CD4-positive, alpha-beta T cell treated with Interleukin-15 for 1 hour (primary cell): ENCODE results near the gene FBXO21.
"Not testable (repeated sequence)": the region's sequence is repeated elsewhere in the genome, so short reads cannot be mapped to it uniquely, and the experiment has no call there.

Experiments used
- DNase-seq: peaks from one replicate; pipeline ENCODE4 v3.0.0-alpha.2; 2020

The FBXO21 gene

DNA sequence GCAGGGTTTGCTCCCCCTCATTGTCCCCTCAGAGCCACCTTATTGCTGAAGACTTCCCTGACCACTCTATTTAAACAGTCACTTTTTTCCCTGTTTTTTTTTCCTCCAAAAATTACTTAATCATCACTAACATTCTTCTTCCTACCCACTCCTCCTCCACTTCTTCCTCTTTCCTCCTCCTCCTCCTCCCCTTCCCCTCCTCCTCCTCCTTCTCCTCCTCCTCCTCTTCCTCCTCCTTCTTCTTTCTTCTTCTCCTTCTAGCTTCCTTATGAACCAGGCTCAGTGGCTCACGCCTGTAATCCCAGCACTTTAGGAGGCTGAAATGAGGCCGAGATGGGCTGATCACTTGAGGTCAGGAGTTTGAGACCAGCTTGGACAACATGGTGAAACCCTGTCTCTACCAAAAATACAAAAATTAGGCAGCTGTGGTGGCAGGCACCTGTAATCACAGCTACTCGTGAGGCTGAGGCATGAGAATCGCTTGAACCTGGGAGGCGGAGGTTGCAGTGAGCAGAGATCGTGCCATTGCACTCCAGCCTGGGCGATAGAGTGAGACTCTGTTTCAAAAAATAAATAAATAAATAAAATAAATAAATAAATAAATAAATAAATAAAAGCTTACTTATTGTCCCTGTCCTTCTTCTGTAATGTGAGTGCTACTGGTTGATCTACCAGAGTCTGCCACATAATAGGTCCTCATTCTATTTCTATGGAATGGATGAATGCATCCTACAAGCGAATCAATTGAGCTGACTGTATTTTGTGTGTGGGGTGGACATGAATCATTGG is 9.9 kb upstream of the FBXO21 start:
- not testable (repeated sequence) for DNase-seq

DNA sequence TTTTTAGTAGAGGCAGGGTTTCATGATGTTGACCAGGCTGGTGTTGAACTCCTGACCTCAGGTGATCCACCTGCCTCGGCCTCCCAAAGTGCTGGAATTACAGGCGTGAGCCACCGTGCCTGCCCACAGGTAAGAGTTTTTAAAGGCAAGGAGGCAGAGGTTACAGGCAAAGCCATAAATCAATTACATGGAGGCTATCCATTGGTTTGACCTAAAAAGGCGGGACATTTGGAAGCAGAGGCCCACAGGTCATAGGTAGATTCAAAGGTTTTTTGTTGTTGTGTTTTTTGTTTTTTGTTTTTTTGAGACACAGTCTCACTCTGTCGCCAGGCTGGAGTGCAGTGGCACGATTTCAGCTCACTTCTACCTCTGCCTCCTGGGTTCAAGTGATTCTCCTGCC is 6.1 kb upstream of the FBXO21 start:
- not testable (repeated sequence) for DNase-seq

DNA sequence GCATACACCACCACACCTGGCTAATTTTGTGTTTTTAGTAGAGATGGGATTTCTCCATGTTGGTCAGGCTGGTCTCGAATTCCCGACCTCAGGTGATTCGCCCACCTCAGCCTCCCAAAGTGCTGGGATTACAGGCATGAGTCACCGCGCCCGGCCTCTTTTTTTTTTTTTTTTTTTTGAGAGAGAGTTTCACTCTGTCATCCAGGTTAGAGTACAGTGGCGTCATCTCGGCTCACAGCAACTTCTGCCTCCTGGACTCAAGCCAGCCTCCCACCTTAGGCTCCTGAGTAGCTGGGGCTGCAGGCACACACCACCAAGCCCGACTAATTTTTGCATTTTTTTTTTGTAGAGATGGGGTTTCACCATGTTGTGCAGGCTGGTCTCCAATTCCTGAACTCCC is 4.8 kb upstream of the FBXO21 start:
- not testable (repeated sequence) for DNase-seq

DNA sequence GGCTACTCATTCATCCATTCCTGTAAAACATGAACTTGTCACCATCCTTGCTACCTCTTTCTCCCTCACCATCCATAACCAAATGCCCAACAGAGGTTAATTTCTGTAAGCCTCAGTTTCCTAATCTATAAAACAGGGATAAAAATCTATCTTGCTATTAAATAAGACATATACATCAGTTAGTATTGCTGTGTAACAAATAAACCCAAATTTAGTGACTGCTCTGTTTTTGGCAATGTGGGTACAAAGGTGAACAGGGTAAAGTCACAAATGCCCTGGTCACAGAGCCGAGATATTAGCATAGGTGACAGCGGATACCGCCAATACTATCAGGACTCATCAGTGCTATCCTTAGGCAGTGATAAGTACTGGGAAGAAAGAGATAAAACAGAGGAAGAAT is 3.6 kb upstream of the FBXO21 start:
- DNase-seq: no peak

DNA sequence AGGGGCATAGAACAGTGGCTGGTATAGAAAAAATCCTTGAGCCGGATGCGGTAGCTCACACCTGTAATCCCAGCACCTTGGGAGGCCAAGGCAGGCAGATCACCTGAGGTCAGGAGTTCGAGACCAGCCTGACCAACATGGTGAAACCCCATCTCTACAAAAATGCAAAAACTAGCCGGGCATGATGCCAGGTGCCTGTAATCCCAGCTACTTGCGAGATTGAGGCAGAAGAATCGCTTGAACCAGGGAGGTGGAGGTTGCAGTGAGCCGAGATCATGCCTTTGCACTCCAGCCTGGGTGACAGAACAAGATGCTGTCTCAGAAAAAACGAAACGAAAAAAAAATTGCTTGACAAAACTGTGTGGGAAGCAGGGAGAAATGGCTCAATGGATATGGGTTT is 2.3 kb upstream of the FBXO21 start:
- DNase-seq: not testable (repeated sequence)

DNA sequence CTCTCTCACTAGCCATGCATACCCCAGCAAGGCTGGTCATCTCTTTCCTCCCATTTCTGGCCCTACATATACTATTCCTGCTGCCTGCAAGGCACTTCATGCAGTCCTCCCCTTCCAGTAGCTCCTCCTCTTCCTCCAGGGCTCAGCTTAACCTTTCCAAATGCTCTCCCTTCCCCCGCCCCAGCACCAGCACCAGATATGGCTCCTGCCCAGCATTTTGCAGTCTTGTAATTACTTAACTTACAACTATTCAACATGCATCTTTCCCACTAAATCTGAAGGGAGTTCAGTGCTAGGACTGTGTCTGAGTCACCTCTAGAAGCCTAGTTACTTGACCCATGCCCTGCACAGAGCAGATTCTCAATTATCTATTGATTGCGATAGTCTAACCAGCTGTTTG is 1.8 kb upstream of the FBXO21 start:
- no peak for DNase-seq

DNA sequence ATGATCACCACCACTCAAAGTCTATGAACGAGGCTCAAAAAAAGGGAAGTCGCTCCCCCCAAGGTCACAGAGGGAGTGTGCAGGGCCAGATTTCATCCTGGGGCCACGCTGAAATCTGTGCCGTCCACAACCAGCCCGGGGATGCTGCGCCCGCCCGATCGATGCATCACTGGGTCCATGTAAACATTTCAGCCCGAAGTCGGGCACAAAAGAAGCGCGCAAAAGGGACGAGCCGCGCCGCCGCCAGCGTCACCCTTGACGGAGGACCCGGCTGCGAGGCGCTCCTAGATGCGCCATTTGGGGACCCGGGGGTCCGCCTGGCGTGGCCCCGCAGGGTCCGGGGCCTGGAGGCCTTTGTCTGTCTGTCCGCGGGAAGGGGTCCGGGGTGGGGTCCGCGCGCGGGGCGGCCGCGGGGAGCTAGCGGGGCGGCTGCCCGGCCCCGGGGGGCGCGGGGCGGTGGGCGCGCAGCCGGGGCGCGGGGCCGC is 503 bp downstream of the FBXO21 start:
- DNase-seq: peak; percentile 18

DNA sequence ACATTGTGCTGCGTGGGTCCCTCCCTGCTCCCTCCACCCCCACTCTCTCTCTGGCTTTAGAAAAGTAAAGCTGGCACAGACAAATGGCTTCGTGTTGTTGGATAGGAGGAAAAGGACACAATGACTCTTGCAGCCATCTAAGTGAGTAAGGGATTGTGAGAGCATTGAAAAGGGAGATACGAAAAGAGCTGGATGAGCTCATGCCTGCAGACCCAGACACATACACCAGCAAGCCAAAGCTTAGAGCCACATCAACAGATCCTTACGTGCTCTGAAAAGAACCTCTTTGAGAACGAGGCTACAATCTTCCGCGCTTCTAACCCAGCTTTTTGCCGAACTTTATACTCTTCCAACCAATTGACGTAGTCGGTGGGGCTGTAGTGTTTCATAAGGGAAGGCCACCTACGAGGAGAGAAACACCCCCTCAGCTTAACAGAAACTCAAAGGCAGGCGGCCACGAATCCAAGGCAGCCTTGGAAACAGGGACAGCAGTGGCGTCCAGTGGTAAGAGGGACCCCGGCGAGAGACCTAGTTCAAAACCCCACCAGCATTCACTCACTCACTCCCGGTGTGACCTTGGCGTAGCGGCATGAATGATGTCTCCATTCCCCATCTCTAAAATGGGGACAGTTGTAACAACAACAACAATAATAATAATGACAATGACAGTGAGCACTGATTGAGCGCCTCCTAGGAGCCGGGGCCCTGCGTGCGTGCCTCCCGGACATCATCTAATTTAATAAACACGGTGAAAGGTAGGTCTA is 1.1 kb downstream of the FBXO21 start:
- DNase-seq: no peak

DNA sequence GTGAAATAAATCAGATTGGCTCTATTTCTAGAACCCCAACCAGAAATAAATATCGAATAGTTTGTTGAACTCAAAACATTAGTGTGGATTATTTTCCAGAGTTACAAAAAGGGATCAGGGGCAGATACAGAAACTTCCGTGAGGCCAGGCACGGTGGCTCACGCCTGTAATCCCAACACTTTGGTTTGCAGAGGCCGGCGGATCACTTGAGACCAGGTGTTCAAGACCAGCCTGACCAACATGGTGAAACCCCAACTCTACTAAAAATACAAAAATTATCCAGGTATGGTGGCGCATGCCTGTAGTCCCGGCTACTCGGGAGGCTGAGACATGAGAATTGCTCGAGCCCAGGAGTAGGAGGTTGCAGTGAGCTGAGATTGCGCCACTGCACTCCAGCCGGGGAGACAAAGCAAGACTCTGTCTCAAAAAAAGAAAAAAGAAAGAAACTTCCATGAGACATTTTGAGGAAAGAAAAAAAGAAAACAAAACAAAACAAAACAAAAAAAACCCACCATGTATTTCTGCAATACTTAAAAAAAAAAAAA is 2.1 kb downstream of the FBXO21 start:
- DNase-seq: no peak

DNA sequence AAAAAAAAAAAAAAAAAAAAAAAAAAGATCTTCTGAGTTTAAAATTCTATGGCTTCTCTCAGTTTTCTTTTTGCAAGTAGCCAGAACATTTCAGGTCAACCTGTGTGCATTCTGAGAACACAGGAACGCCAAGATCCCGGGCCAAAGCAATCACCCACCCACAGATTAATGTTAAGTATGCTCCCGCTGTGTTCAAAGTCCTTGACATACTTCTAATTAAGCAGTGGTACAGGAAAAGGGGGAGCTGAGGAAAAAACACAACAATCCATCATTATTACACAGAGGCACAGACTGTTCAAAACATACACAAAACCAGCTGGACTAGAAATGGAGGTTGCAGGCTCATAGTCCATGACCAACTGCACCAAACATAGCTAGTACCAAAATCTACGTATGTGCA is 2.8 kb downstream of the FBXO21 start:
- DNase-seq: no peak

DNA sequence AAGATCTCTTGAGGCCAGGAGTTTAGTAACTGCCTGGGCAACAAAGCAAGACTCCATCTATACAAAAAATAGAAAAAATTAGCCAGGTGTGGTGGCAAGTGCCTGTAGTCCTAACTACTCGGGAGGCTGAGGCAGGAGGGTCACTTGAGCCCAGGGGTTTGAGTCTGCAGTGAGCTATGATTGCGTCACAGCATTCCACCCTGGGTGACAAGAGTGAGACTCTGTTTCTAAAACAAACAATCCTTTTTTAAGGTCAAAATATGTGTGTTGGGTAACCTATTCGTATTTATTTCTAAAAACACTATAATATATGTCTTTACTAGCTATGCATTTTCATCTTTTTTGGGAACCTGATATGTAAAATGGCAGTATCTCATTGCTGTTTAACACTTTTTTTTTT is 7.4 kb downstream of the FBXO21 start:
- DNase-seq: no peak

DNA sequence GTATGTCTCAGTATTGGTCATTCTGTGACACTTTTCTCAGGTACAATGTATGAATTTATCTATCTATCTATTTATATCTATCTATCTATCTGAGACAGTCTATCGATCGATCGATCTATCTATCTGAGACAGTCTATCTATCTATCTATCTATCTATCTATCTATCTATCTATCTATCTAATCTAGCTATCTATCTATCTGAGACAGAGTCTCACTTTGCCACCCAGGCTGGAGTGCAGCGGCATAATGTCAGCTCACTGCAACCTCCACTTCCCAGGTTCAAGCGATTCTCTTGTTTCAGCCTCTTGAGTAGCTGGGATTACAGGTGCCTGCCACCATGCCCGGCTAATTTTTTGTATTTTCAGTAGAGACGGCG is 8.8 kb downstream of the FBXO21 start:
- DNase-seq: not testable (repeated sequence)

DNA sequence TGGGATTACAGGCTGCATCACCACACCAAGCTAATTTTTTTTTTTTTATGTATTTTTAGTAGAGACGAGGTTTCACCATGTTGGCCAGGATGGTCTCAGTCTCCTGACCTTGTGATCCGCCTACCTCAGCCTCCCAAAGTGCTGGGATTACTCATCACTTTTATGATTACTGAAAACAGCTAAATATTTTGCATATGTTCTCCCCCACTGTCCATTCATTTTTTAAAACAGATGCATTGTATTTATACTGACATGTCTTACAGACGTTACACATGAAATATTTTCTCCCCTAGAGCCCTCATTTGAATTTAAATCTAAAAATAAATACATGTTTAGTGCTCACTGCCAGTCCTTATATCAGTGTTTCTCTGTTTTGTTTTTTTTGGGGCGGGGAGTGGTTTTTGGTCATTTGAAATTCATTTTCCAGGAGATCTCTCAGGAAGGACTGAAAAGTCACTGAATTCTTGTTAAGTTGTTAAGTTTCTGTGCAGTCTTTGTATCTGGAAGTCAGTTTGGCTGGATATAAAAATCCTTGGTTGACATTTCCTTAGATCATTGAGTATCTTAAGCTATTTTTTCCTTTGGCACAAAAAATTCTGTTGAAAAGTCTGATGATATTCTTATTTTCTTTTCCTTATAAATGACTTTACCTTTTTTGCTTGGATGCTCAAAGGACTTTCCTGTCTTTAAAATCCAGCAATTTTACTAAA is 9.4 kb downstream of the FBXO21 start:
- no peak for DNase-seq

DNA sequence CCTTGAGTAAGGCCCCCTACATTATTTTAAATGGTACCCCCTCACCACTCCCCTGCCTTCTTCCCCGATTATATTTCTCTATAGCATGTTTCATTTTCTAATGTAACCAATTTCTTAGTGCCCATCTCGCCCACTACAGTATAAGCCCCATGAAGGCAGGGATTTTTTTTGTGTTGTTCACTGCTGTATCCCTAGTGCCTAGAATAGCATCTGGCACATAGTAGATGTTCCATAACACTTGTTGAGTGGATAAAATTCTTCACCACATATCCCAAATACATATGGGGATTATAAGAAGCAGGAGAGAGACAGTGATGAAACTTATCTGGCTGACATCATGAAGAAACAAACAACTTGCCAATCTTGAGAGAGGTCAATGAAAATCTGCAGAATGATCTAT is 11.5 kb downstream of the FBXO21 start:
- DNase-seq: no peak

DNA sequence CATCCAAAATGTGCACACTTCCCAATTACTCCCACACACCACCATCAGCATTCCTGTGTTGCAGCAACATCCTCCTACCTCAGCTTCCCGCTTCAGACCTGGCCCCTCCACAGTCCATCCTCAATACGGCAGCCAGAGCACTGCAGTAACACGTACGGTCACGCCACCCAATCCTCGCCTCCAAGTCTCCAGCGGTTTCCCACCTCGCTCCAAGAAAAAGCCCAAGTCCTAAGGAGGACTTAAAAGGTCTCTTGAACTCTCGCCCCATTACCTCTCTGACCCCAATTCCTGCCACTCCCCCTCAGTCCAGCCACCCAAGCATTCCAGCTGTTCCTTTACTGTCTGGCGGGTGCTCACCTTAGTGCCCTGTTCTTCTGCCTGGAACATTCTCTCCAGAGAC is 12.0 kb downstream of the FBXO21 start:
- no peak for DNase-seq

DNA sequence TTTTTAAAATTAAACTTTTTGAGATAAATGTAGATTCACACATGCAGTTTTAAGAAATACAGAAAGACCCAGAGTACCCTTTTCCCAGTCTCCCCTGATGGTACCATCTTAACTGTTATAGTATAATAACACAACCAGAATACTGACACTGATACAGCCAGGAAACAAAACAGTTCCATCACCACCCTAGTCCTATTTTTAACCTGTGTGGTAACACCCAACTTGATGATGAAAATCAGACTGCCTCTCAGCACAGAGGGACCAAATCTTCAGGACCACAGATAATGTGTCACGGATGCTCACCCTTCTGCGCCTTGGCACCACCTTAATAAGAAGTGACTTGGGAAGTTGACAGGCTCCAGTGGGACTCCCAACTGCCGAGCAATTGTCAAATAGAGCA is 18.1 kb downstream of the FBXO21 start:
- DNase-seq: no peak

DNA sequence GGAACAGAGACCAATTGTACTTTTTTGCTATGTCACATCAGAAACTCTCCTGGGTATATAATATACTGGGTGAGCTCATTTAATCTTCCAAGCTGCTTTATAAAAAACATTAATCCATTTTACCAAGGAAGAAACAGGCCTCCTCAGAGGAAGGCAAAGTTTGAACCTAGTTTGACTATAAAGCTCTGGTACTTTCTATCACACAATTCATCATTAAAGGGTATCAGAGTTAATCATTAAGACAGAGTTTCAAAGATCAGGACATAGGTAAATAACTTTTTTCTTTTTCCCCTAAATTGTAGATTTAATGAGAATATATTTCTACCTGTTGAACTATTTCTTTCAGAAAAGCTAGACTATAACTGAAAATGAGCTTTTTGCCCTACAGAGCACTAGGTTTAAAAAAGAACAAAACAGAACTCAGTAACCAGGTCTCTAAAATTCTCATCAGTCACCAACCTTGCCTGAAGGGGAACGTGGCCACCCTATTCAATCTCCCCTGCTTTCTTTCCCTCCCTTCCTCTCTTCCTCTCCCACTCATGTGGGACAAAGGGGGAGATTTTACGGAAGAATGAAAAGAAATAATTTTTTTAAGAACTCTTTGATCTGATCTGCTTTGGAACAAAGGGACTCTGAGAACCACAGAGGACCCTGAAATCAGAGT is 18.6 kb downstream of the FBXO21 start:
- no peak for DNase-seq

DNA sequence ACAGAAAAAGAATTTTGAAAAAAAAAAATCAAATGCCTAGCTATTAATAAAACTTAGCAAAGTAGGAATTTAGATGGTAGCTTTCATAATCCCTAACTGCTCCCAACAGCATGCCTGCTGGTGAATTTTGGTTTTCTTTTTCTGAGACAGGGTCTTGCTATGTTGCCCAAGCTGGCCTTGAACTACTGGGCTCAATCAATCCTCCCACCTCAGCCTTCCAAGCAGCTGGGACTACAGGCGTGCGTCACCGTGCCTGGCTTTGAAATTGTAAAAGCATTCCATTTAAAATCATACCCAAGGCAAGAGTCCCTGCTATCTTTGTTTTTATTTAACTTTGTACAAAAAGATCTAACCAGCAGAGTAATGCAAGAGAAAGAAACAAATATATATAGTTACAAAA is 20.7 kb downstream of the FBXO21 start:
- no peak for DNase-seq

DNA sequence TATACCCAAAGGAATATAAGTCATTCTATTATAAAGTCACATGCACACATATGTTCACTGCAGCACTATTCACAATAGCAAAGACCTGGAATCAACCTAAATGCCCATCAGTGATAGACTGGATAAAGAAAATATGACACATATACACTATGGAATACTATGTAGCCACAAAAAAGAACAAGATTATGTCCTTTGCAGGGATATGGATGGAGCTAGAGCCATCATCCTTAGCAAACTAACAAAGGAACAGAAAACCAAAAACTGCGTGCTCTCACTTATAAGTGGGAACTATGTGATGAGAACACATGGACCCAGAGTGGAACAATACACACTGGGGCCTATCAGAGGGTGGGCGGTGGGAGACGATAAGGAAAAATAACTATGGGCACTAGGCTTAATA is 21.3 kb downstream of the FBXO21 start:
- DNase-seq: no peak

DNA sequence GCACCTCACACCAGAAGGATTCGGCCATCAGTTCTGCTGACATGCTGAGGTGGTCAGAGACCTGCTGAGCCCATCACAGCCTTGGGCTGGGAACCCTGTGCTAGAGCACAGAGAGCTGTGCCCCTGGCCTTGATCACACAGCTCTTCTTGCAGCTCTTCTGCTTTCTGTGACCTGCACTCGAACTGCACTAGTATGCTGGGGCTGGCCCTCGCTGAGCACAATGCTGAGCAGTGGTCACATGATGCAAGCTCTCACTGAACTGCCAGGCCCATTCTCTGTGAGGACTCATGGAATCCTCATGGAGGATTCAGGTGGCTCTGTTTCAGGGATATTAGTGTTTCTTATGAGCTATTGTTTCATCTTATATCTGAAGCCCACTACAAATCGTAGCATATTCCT is 22.5 kb downstream of the FBXO21 start:
- DNase-seq: no peak

DNA sequence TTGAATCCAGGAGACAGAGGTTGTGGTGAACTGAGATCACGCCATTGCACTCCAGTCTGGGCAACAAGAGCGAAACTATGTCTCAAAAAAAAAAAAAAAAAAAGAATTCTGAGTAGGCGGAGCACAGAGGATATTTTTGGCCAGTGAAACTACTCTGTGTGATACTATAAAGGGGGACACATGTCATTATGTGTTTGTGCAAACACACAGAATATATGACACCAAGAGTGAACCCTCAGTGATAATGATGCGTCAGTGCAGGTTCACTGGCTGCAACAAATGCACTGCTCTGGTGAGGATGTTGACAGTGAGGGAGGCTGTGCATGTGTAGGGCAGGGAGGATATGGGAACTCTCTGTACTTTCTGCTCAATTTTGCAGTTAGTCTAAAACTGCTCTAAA is 24.2 kb downstream of the FBXO21 start:
- no peak for DNase-seq

DNA sequence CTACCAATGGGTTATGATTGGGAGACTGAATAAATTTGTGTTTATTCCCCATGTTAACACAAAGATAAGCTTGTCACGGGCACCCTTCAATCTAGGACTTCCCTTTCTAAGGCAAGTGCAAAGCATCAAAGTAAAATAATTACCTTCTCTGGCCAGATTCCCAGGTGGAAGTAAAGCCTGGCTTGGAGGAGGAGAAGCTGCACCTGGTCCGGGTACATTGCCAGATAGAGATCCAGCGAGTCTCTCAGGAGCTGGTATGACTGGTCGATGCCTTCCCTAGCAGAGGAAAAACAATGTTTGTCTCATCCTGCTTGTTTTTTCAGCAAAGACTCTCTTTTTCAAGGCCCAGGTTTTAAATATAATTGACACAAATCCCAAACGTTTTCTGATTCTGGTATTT is 24.9 kb downstream of the FBXO21 start:
- no peak for DNase-seq

DNA sequence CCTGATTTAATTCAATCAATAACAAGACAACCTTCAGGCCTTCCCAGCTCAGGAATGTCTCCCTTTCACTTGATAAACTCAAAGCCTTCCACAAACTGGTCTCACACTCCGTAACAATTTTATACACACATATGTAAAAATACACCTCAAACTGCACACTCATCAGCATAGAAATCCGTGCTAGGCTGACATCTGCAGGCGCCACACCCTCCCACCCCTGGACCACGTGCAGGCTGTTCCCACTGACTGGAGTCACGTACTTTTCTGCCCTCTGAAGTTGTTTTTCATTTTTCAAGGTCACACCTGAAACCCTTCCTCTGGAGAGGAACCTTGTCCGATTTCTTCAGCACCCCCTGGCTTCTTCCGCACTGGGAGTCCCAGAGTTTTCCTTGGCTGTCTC is 27.6 kb downstream of the FBXO21 start:
- no peak for DNase-seq
